SU-DHL-6 (cell line): ENCODE results near the gene APOB.

Experiments
- EZH2phosphoT487 ChIP-seq: fragments of 200-600 bp; sonication (generic), shearing (Covaris generic); conservative IDR thresholded peaks from 2 replicates; pipeline ENCODE4 v1.6.1; 2018; ENCODE audit warnings: mild to moderate bottlenecking, antibody characterized with exemption, low read length, moderate library complexity, mixed read lengths
- TF ChIP-seq, protein P1 (sequence below): fragments of 200-600 bp; sonication (generic); IDR thresholded peaks from one replicate; pipeline ENCODE4 v1.5.1; 2017; ENCODE audit warnings: antibody characterized with exemption, mild to moderate bottlenecking, low read length, moderate library complexity; ENCODE audit not compliant: insufficient read depth, poor library complexity, severe bottlenecking

DNA sequence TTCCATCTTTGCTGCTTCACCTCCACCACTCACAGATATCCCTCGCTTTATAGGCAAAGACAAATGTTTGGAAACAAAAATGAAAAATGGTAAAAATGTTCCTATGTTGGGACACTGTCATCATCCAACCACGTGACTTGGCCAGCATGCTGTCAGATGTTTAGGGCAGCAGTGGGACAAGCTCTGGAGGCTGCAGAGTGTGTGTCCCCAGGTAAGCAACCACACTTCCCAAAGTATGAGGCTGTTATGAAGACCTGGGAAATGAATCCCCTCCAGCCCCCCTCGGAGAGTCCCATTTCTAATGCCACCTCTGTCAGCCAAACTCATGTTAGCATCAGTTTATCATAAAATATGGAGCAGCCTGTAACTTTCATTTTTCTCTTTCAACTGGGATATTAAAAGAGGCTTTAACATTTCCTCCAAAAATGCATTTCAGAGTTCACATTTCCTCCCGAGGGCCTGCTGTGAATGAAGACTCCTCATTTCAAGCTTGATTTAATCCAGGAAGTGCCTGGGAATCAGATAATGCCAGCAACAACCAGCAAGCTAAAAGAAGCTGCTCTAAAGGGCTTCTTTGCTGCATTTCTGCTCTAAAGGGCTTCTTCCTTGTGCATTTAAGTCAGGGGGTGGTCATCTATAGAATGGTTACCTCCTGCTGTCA is 66.2 kb downstream of the APOB start:
- TF ChIP-seq, protein P1, sequence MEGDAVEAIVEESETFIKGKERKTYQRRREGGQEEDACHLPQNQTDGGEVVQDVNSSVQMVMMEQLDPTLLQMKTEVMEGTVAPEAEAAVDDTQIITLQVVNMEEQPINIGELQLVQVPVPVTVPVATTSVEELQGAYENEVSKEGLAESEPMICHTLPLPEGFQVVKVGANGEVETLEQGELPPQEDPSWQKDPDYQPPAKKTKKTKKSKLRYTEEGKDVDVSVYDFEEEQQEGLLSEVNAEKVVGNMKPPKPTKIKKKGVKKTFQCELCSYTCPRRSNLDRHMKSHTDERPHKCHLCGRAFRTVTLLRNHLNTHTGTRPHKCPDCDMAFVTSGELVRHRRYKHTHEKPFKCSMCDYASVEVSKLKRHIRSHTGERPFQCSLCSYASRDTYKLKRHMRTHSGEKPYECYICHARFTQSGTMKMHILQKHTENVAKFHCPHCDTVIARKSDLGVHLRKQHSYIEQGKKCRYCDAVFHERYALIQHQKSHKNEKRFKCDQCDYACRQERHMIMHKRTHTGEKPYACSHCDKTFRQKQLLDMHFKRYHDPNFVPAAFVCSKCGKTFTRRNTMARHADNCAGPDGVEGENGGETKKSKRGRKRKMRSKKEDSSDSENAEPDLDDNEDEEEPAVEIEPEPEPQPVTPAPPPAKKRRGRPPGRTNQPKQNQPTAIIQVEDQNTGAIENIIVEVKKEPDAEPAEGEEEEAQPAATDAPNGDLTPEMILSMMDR = no peak
- TF ChIP-seq EZH2phosphoT487 = no peak
